Measurements from ENCODE around the gene TMEM182. TPM values are rescaled to one million over a fixed set of nuclear protein-coding genes. Genes with fewer than 3 reads are reported as not detected.

The TMEM182 gene, protein sequence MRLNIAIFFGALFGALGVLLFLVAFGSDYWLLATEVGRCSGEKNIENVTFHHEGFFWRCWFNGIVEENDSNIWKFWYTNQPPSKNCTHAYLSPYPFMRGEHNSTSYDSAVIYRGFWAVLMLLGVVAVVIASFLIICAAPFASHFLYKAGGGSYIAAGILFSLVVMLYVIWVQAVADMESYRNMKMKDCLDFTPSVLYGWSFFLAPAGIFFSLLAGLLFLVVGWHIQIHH
- 3.7 to 6.3 TPM (median 4.7 TPM) in 5 replicates for total RNA-seq (2022; extraction: Qiagen RNA extraction; ENCODE audit: low read depth)

DNA sequence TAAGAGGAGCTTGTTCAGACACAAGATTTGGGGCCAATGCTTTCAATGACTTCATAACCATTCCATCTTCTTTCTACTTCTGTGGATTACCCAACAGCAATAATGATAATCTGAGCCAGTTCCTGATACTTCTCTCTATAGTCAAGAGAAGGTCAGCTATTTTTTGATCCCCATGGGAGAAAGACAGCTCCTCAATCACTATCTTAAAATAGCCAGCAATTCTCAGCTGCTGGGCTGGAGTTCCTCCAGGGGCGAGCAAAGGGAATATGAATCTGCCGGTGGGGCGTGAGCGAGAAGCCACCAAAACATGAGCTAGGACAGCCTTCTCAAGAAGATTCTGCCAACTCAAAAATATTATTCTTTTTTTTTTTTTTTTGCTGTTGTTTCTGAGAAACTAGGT, at the start of gene TMEM182:
Gene TMEM182 (plus strand): TSS at position 269 of the 400 bp plus-strand sequence. CDS start 187 bp downstream, outside the sequence.

Other genes with a start within 250 kb of the TMEM182 start
- gene SLC9A2, start 142.5 kb upstream of the TMEM182 start, total RNA-seq (2022; extraction: Qiagen RNA extraction; ENCODE audit: low read depth) = 2.9 to 3.7 TPM (median 3.1 TPM) in 5 replicates